Esophagus muscularis mucosa (tissue), 4 donors: ENCODE data around the gene HCAR1. TPM values are rescaled to one million over a fixed set of nuclear protein-coding genes. Genes with fewer than 3 reads are reported as not detected.
"Not testable (repeated sequence)": the region's sequence is repeated elsewhere in the genome, so short reads cannot be mapped to it uniquely, and the experiment has no call there.

Experiments
- DNase-seq: peaks from one replicate; pipeline ENCODE4 v3.0.0-alpha.2; 2017; ENCODE audit errors: extremely low spot score
- H3K27ac ChIP-seq, 4 donors: fragments of 200-600 bp; sonication (generic); replicated peaks in 1 of 4; 1 replicate in 3 of 4; 2 replicates in 1 of 4; pipeline ENCODE4 v1.5.1; 2016 to 2019; ENCODE audit warnings: mild to moderate bottlenecking in 1 of 4
- H3K27me3 ChIP-seq, 4 donors: fragments of 200-600 bp; sonication (generic); one replicate each; pipeline versions ENCODE4 v1.5.1 to v1.6.0; 2016 to 2019
- H3K36me3 ChIP-seq, 4 donors: fragments of 200-600 bp; sonication (generic); one replicate each; pipeline ENCODE4 v1.5.1; 2016 to 2019
- H3K4me1 ChIP-seq, 4 donors: fragments of 200-600 bp; sonication (generic); one replicate each; pipeline ENCODE4 v1.5.1; 2016 to 2019
- H3K4me3 ChIP-seq, 4 donors: fragments of 200-600 bp; sonication (generic); 1 replicate in 2 of 4; 2 replicates in 2 of 4; pipeline ENCODE4 v1.5.1; 2016 to 2019; ENCODE audit warnings: mild to moderate bottlenecking in 4 of 4, moderate library complexity in 1 of 4
- H3K9me3 ChIP-seq, 4 donors: fragments of 200-600 bp; sonication (generic); 1 replicate in 3 of 4; 2 replicates in 1 of 4; pipeline ENCODE4 v1.5.1; 2016 to 2019
- CTCF ChIP-seq, 3 experiments: fragments of 200-600 bp in 2 of 3; fragments of 450-650 bp in 1 of 3; sonication (generic) in 2 of 3; IDR thresholded peaks; one replicate each; pipeline ENCODE4 v1.5.1; 2017 to 2019; ENCODE audit warnings: antibody characterized with exemption in 3 of 3, mild to moderate bottlenecking in 2 of 3, moderate library complexity in 1 of 3
- EP300 ChIP-seq: sonication (generic); formaldehyde crosslinking; IDR thresholded peaks from one replicate; pipeline ENCODE4 v1.6.1; 2017; ENCODE audit warnings: antibody characterized with exemption
- POLR2A ChIP-seq: fragments of 450-650 bp; IDR thresholded peaks from one replicate; pipeline ENCODE4 v1.6.1; 2017; ENCODE audit warnings: antibody characterized with exemption, moderate library complexity, mild to moderate bottlenecking, low read depth
- POLR2AphosphoS5 ChIP-seq, 2 donors: sonication (generic); formaldehyde crosslinking; IDR thresholded peaks; one replicate each; pipeline ENCODE4 v1.6.1; 2017; ENCODE audit warnings: antibody characterized with exemption in 2 of 2
- whole genome bisulfite sequencing: methylation state at CpG from one replicate; pipeline ENCODE4 v1.1.5; 2018; 5-methylcytosine and 5-hydroxymethylcytosine counted together
- intact Hi-C: fragments of 100-400 bp; cut with DNase I; formaldehyde crosslinking; loops from one replicate; pipeline ENCODE4 v1.15.1; 2023
- small RNA-seq, 3 donors: library from RNA; depleted of rRNA; stranded (forward); fragments of <200 nt; gene quantifications; one replicate each; pipeline ENCODE3, GENCODE V24; 2016
- total RNA-seq, 4 donors: library from RNA; depleted of rRNA; stranded (reverse); fragments of >200 nt; gene quantifications; one replicate each; pipeline versions ENCODE4 v1.1.0 to v1.2.1, GENCODE V29; 2016

Gene HCAR1
- total RNA-seq, 4 donors from 2014 or later, result 0.13 TPM; not detected in 3

- TF ChIP-seq POLR2AphosphoS5 (IDR thresholded peaks at IDR 0.05) (no peak), CTCF (IDR thresholded peaks at IDR 0.05) (no peak), EP300 (no peak), POLR2A (no peak)
- intact Hi-C loops, result no loop called here
- no peak overlapping the region for H3K4me3 ChIP-seq
- WGBS, result 57% methylated on average over 5 of the region's 5 CpGs
- no peak overlapping the region for H3K27ac ChIP-seq
- H3K27me3 ChIP-seq, result no peaks in the 10 kb centered on the region
- H3K36me3 ChIP-seq, result no peaks in the 10 kb centered on the region
- H3K4me1 ChIP-seq, result no peaks in the 10 kb centered on the region
- H3K9me3 ChIP-seq, result no peaks in the 10 kb centered on the region
- no peak for DNase-seq
Measured at GRCh38 chr12:122684297-122684813, 46.3 kb downstream of the HCAR1 start.

- intact Hi-C loops, result no loop called here
- no peak for TF ChIP-seq EP300
- no peak for TF ChIP-seq CTCF (IDR thresholded peaks at IDR 0.05)
- TF ChIP-seq POLR2A, result no peak
- TF ChIP-seq POLR2AphosphoS5 (IDR thresholded peaks at IDR 0.05), result no peak
Measured at GRCh38 chr12:122681814-122682213, 48.8 kb downstream of the HCAR1 start.

DNA sequence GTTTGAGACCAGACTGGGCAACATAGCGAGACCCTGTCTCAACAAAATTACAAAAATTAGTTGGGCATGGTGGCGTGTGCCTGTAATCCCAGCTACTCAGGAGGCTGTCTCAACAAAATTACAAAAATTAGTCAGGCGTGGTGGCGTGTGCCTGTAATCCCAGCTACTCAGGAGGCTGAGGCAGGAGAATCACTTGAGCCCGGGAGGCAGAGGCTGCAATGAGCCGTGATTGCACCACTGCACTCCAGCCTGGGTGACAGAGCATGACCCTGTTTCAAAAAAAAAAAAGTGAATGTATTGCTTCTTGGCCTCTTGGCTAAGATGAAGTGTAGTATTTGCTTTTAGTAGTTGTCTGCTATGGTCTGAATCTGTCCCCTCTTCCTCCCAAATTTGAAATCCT, 49.7 kb downstream of the HCAR1 start:
- DNase-seq, H3K9me3 ChIP-seq, intact Hi-C loops, H3K4me1 ChIP-seq, H3K27ac ChIP-seq, H3K4me3 ChIP-seq, H3K27me3 ChIP-seq, H3K36me3 ChIP-seq: not testable (repeated sequence)
- 96% methylated on average over 6 of the region's 6 CpGs for WGBS

More at GRCh38 chr12:122681814-122682213, 48.8 kb downstream of the HCAR1 start:
- DNase-seq, result no peak
- Histone ChIP-seq H3K27me3 (peaks cover 0 to 2% (median 0%) of the 10 kb centered on the region in 4 donors), H3K4me1 (no peaks in the 10 kb centered on the region), H3K9me3 (no peaks in the 10 kb centered on the region), H3K36me3 (no peaks in the 10 kb centered on the region), H3K27ac (no peak overlapping the region), H3K4me3 (no peak overlapping the region)
- 69% methylated on average over 4 of the region's 4 CpGs for WGBS

DNA sequence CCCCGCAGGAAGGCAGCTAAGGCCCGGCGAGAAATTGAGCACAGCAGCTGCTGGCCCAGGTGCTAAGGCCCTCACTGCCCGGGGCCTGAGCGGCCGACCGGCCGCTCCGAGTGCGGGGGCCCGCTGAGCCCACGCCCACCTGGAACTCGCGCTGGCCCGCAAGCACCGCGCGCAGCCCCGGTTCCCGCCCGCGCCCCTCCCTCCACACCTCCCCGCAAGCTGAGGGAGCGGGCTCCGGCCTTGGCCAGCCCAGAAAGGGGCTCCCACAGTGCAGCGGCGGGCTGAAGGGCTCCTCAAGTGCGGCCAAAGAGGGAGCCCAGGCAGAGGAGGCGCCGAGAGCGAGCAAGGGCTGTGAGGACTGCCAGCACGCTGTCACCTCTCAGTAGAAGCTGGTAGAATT, 53.9 kb downstream of the HCAR1 start:
- H3K4me1 ChIP-seq, H3K36me3 ChIP-seq, intact Hi-C loops, H3K9me3 ChIP-seq, H3K4me3 ChIP-seq, H3K27me3 ChIP-seq, H3K27ac ChIP-seq, DNase-seq: not testable (repeated sequence)
- 93% methylated on average over 27 of the region's 32 CpGs for WGBS

Small RNAs within 50 kb of the gene (small RNA-seq; reads per million reads assigned to genes)
- gene AC026333.2 (0 reads per million in 3 donors), gene RF00019 (0 reads per million in 3 donors)

Other genes starting within 250 kb of the HCAR1 start
- gene ZCCHC8, start 229.9 kb downstream of the HCAR1 start, total RNA-seq, result 10 to 100 TPM; 12.1 to 19.1 (median 14.1) TPM
- gene RSRC2, start 203.9 kb downstream of the HCAR1 start, total RNA-seq, result 10 to 100 TPM; 46.5 to 68.9 (median 48.6) TPM
- gene KNTC1, start 203.6 kb downstream of the HCAR1 start, total RNA-seq, result 10 to 100 TPM in 1 of 4 donors, 1 to 10 TPM in 3; 4.3 to 11.2 (median 6.3) TPM
- not detected for gene HCAR2, start 27.5 kb downstream of the HCAR1 start, total RNA-seq
- under 1 TPM in 1 of 4 donors, not detected in 3; 0.50 TPM for gene HCAR3, start 14.0 kb downstream of the HCAR1 start, total RNA-seq
- gene DENR, start 22.0 kb upstream of the HCAR1 start, total RNA-seq, result 10 to 100 TPM; 20.7 to 32.1 (median 23.7) TPM
- gene CCDC62, start 43.7 kb upstream of the HCAR1 start, total RNA-seq, result under 1 TPM; 0.17 to 0.50 (median 0.40) TPM
- gene HIP1R, start 104.6 kb upstream of the HCAR1 start, total RNA-seq, result 10 to 100 TPM; 13.3 to 38.3 (median 23.7) TPM
- gene VPS37B, start 165.3 kb upstream of the HCAR1 start, total RNA-seq, result 10 to 100 TPM; 21.2 to 52.4 (median 38.1) TPM
- gene ABCB9, start 235.6 kb upstream of the HCAR1 start, total RNA-seq, result 1 to 10 TPM; 1.7 to 6.2 (median 4.2) TPM
- 10 to 100 TPM in 2 of 4 donors, 1 to 10 TPM in 2; 5.6 to 15.3 (median 8.6) TPM for gene OGFOD2, start 244.4 kb upstream of the HCAR1 start, total RNA-seq
- gene ARL6IP4, start 249.8 kb upstream of the HCAR1 start, total RNA-seq, result 100 to 1,000 TPM; 262 to 318 (median 288) TPM